ENCODE measurements around the gene ADAM22.
A peak's percentile ranks its signal among the peaks of the same experiment; 100 is the strongest.

Gene ADAM22

DNA sequence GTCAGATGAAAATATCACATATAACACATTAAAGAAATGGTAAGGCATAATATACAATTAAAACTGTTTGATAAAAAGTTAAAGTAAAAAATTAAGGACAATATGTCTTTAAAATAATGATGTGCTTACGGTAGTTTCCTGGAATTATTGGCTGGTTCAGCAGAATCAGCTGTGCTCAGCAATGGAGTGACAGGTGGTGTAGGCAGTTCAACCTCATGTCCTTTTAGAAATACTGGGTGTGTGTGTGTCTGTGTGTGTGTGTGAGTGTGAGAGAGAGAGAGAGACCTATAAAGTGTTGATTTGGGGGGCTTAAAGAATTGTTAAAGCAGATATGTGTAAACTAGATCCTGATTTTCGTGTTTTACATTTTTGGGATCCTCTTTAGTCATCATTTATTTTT is 141.2 kb downstream of the ADAM22 start:
- H2AFZ ChIP-seq (ENCODE audit: low read depth): no peak overlapping the region

DNA sequence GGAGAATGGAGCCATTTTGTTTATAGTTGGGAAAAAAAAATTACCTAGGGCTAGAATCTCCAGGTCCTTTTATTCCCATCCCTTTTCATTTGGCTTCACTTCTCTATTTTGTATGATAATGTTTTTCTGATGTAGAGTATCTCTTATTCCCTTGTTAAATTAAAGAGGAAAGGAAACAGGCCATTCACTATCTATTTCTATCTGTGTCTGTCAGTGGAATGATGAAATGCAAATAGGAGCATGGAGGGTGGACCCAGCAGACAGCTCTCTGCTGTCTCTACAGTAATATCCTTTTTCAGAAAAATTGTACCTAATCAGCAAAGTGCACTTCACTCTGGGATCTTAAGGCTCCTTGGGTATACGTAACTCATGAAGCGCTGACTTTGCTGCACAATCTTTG is 149.8 kb downstream of the ADAM22 start:
- Histone ChIP-seq H3K4me1 (ENCODE audit: low read depth, poor library complexity, severe bottlenecking) (peaks cover under 1% of the 10 kb centered on the region), H3K4me2 (no peak overlapping the region), H3K27me3 (ENCODE audit: insufficient read depth, low read depth) (no peaks in the 10 kb centered on the region), H2AFZ (ENCODE audit: low read depth) (no peak overlapping the region), H3K9ac (no peak overlapping the region), H3K79me2 (ENCODE audit: insufficient read depth, low read depth) (no peaks in the 10 kb centered on the region), H3K4me3 (IDR thresholded peaks at IDR 0.05; ENCODE audit: insufficient read depth, low read depth, low read length) (no peak overlapping the region), H4K20me1 (ENCODE audit: insufficient read depth) (no peaks in the 10 kb centered on the region), H3K27ac (no peak overlapping the region), H3K36me3 (ENCODE audit: insufficient read depth) (no peaks in the 10 kb centered on the region)
- TF ChIP-seq, protein P1, sequence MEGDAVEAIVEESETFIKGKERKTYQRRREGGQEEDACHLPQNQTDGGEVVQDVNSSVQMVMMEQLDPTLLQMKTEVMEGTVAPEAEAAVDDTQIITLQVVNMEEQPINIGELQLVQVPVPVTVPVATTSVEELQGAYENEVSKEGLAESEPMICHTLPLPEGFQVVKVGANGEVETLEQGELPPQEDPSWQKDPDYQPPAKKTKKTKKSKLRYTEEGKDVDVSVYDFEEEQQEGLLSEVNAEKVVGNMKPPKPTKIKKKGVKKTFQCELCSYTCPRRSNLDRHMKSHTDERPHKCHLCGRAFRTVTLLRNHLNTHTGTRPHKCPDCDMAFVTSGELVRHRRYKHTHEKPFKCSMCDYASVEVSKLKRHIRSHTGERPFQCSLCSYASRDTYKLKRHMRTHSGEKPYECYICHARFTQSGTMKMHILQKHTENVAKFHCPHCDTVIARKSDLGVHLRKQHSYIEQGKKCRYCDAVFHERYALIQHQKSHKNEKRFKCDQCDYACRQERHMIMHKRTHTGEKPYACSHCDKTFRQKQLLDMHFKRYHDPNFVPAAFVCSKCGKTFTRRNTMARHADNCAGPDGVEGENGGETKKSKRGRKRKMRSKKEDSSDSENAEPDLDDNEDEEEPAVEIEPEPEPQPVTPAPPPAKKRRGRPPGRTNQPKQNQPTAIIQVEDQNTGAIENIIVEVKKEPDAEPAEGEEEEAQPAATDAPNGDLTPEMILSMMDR (conservative IDR thresholded peaks at IDR 0.05; ENCODE audit: low read depth, low read length): no peak

More for the DNA sequence above, 141.2 kb downstream of the ADAM22 start:
- Histone ChIP-seq H3K27ac (no peak overlapping the region), H3K4me3 (IDR thresholded peaks at IDR 0.05; ENCODE audit: insufficient read depth, low read depth, low read length) (no peak overlapping the region), H4K20me1 (ENCODE audit: insufficient read depth) (no peaks in the 10 kb centered on the region; the same call in 1 of the 2 replicates), H3K4me2 (peak overlapping the region; percentile 17; the same call in 1 of the 2 replicates), H3K9ac (no peak overlapping the region), H3K36me3 (ENCODE audit: insufficient read depth) (no peaks in the 10 kb centered on the region), H3K27me3 (ENCODE audit: insufficient read depth, low read depth) (no peaks in the 10 kb centered on the region), H3K4me1 (ENCODE audit: low read depth, poor library complexity, severe bottlenecking) (peaks cover 63% of the 10 kb centered on the region), H3K79me2 (ENCODE audit: insufficient read depth, low read depth) (no peaks in the 10 kb centered on the region)
- TF ChIP-seq, protein P1 (conservative IDR thresholded peaks at IDR 0.05; ENCODE audit: low read depth, low read length): no peak

DNA sequence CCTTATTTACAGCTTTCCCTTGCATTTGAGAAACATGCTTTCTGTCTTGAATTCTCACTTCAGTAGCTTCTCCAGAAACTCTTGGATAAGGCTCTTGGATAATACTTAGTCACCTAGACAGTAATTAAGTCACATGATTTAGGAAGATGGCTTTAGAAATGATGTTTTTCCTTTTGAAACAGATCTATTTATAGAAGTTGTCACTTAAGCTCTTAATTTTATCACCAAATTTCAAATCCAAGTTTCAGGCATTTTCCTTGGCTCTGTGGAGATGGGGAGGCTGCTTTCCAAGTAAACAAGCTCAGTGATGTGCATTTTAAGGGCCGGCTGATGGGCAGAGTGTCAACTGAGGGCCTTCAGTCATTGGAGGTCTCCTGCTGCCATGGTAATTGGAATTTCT is 155.5 kb downstream of the ADAM22 start:
- H3K27me3 ChIP-seq (ENCODE audit: insufficient read depth, low read depth): no peaks in the 10 kb centered on the region
- H3K4me1 ChIP-seq (ENCODE audit: low read depth, poor library complexity, severe bottlenecking): peaks cover 43% of the 10 kb centered on the region
- H4K20me1 ChIP-seq (ENCODE audit: insufficient read depth): no peaks in the 10 kb centered on the region
- no peak overlapping the region for H2AFZ ChIP-seq (ENCODE audit: low read depth)
- H3K36me3 ChIP-seq (ENCODE audit: insufficient read depth): no peaks in the 10 kb centered on the region
- H3K9ac ChIP-seq: no peak overlapping the region
- TF ChIP-seq, protein P1 (conservative IDR thresholded peaks at IDR 0.05; ENCODE audit: low read depth, low read length): no peak
- no peaks in the 10 kb centered on the region for H3K79me2 ChIP-seq (ENCODE audit: insufficient read depth, low read depth)
- no peak overlapping the region for H3K27ac ChIP-seq
- H3K4me2 ChIP-seq: no peak overlapping the region; the same call in 1 of the 2 replicates
- H3K4me3 ChIP-seq (IDR thresholded peaks at IDR 0.05; ENCODE audit: insufficient read depth, low read depth, low read length): no peak overlapping the region

DNA sequence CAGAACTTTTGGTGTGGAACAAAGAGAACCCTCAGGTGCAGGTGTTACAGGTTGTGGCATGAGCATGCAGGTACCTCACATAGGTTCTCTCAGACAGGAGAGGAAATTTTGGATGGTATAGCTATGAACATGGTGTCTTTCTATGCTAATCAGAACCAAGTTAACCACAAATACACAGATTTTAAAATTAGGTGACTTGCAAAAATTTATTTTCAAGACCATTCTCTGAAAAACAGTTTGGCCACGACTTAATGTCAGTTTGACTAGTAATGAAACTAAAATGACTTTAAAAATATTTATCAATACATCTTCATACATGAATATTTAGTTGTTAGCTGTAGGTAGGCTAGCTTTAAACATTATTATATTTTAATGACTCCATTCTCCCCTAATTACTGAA is 156.2 kb downstream of the ADAM22 start:
- no peak overlapping the region for H3K27ac ChIP-seq
- no peaks in the 10 kb centered on the region for H3K27me3 ChIP-seq (ENCODE audit: insufficient read depth, low read depth)
- H3K4me2 ChIP-seq: peak overlapping the region; percentile 5; the same call in 1 of the 2 replicates
- no peak overlapping the region for H3K9ac ChIP-seq
- no peaks in the 10 kb centered on the region for H4K20me1 ChIP-seq (ENCODE audit: insufficient read depth)
- no peak overlapping the region for H3K4me3 ChIP-seq (IDR thresholded peaks at IDR 0.05; ENCODE audit: insufficient read depth, low read depth, low read length)
- H2AFZ ChIP-seq (ENCODE audit: low read depth): no peak overlapping the region
- peaks cover 43% of the 10 kb centered on the region for H3K4me1 ChIP-seq (ENCODE audit: low read depth, poor library complexity, severe bottlenecking)
- H3K79me2 ChIP-seq (ENCODE audit: insufficient read depth, low read depth): no peaks in the 10 kb centered on the region
- TF ChIP-seq, protein P1 (conservative IDR thresholded peaks at IDR 0.05; ENCODE audit: low read depth, low read length): no peak
- no peaks in the 10 kb centered on the region for H3K36me3 ChIP-seq (ENCODE audit: insufficient read depth)
